Loucy (cell line): ENCODE results near the gene TMEM53.

Experiments used
- H2AFZ ChIP-seq: fragments of 200-600 bp; sonication (generic); 2 replicates; pipeline ENCODE4 v1.6.0; 2016; ENCODE audit warnings: antibody characterized with exemption, mild to moderate bottlenecking, low read length, moderate library complexity
- H3F3A ChIP-seq: fragments of 200-600 bp; 2 replicates; pipeline ENCODE4 v1.6.0; 2016; ENCODE audit warnings: antibody characterized with exemption, low read depth, mild to moderate bottlenecking
- H3K27me3 ChIP-seq: fragments of 200-600 bp; sonication (generic); 2 replicates; pipeline ENCODE4 v1.6.1; 2014; ENCODE audit warnings: low read length, mild to moderate bottlenecking; ENCODE audit not compliant: insufficient read depth, poor library complexity, severe bottlenecking
- H3K36me3 ChIP-seq: fragments of 200-600 bp; sonication (generic); 2 replicates; pipeline ENCODE4 v1.6.1; 2016; ENCODE audit warnings: low read length; ENCODE audit not compliant: insufficient read depth
- H3K4me1 ChIP-seq: fragments of 200-600 bp; sonication (generic); 2 replicates; pipeline ENCODE4 v1.5.1; 2014; ENCODE audit warnings: low read length, mild to moderate bottlenecking; ENCODE audit not compliant: insufficient read depth, poor library complexity, severe bottlenecking
- H3K4me2 ChIP-seq: fragments of 200-600 bp; sonication (generic); 2 replicates; pipeline ENCODE4 v1.6.0; 2014; ENCODE audit warnings: antibody characterized with exemption, low read length, low read depth, mild to moderate bottlenecking; ENCODE audit not compliant: poor library complexity, severe bottlenecking
- H3K4me3 ChIP-seq: fragments of 200-600 bp; sonication (generic); 2 replicates; pipeline ENCODE4 v1.5.1; 2014; ENCODE audit warnings: low read length, mild to moderate bottlenecking, mixed read lengths; ENCODE audit not compliant: poor library complexity, severe bottlenecking
- H3K79me2 ChIP-seq: fragments of 200-600 bp; sonication (generic); 2 replicates; pipeline ENCODE4 v1.6.1; 2014; ENCODE audit warnings: low read length; ENCODE audit not compliant: insufficient read depth
- H3K9ac ChIP-seq: fragments of 200-600 bp; sonication (generic); 2 replicates; pipeline ENCODE4 v1.6.0; 2014; ENCODE audit warnings: mild to moderate bottlenecking, low read depth, low read length, moderate library complexity; ENCODE audit not compliant: poor library complexity, severe bottlenecking
- H3K9me2 ChIP-seq: fragments of 200-600 bp; sonication (generic); replicated peaks from 2 replicates; pipeline ENCODE4 v1.6.1; 2016; ENCODE audit warnings: low read depth, low read length, mixed read lengths
- H3K9me3 ChIP-seq: fragments of 200-600 bp; sonication (generic); 2 replicates; pipeline ENCODE4 v1.6.1; 2014; ENCODE audit warnings: mild to moderate bottlenecking, antibody characterized with exemption, low read length, low read depth; ENCODE audit not compliant: insufficient read depth
- H4K20me1 ChIP-seq: fragments of 200-600 bp; sonication (generic); 2 replicates; pipeline ENCODE4 v1.6.0; 2014; ENCODE audit warnings: antibody characterized with exemption, low read length, mild to moderate bottlenecking; ENCODE audit not compliant: insufficient read depth, poor library complexity, severe bottlenecking
- EZH2phosphoT487 ChIP-seq: fragments of 200-600 bp; IDR thresholded peaks from 2 replicates; pipeline ENCODE4 v1.6.1; 2018; ENCODE audit warnings: antibody characterized with exemption, mild to moderate bottlenecking, moderate library complexity, borderline replicate concordance
- TF ChIP-seq, protein P1 (sequence below): fragments of 200-600 bp; sonication (generic); conservative IDR thresholded peaks from 2 replicates; pipeline ENCODE4 v1.5.1; 2014; ENCODE audit warnings: mild to moderate bottlenecking, antibody characterized with exemption, low read length

The TMEM53 gene

DNA sequence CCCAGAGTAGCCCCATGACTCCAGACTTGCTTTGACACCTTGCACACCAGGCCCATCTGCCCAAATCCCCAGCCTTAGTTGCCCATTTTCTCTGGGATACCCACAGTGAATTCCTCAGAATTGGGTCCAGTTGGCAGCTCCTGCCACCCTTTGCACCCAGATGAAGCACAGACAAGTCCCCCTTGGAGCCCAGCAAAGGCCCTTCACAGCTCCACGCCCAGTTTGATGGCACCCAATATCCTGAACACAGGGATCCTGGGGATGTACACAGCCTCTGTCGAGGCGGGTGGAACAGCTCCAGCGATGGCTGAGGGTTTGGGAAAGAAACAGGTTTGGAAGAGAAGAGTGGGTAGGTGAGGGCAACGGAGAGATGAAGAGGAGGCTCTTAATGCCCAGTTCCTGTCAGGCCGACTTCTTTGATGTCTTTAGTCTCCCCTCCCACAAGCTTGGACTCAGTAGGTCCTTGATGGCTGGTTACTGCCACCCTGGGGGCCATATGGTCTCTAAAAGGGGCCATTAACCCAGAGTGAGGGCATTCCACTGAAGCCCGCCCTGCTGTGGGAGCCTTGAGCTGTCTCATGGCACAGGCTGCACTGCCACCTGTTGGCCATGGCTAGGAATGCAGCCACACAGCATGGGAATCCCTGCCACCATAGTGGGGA, 21.7 kb downstream of the TMEM53 start:
- Histone ChIP-seq H3K27me3 (no peaks in the 10 kb centered on the region), H2AFZ (no peak overlapping the region), H3K79me2 (no peaks in the 10 kb centered on the region), H3K4me2 (no peak overlapping the region), H3K9me3 (no peaks in the 10 kb centered on the region), H3F3A (0 out of 2 replicates have a peak, but pooled peaks cover 5% of the 10 kb centered on the region), H3K9ac (no peak overlapping the region), H3K4me3 (no peak overlapping the region), H3K4me1 (no peaks in the 10 kb centered on the region), H3K9me2 (no peaks in the 10 kb centered on the region), H4K20me1 (no peaks in the 10 kb centered on the region), H3K36me3 (peaks cover 48% of the 10 kb centered on the region; the same call in 1 of the 2 replicates)
- TF ChIP-seq, protein P1, sequence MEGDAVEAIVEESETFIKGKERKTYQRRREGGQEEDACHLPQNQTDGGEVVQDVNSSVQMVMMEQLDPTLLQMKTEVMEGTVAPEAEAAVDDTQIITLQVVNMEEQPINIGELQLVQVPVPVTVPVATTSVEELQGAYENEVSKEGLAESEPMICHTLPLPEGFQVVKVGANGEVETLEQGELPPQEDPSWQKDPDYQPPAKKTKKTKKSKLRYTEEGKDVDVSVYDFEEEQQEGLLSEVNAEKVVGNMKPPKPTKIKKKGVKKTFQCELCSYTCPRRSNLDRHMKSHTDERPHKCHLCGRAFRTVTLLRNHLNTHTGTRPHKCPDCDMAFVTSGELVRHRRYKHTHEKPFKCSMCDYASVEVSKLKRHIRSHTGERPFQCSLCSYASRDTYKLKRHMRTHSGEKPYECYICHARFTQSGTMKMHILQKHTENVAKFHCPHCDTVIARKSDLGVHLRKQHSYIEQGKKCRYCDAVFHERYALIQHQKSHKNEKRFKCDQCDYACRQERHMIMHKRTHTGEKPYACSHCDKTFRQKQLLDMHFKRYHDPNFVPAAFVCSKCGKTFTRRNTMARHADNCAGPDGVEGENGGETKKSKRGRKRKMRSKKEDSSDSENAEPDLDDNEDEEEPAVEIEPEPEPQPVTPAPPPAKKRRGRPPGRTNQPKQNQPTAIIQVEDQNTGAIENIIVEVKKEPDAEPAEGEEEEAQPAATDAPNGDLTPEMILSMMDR = peak; percentile 95
- TF ChIP-seq EZH2phosphoT487 = no peak

DNA sequence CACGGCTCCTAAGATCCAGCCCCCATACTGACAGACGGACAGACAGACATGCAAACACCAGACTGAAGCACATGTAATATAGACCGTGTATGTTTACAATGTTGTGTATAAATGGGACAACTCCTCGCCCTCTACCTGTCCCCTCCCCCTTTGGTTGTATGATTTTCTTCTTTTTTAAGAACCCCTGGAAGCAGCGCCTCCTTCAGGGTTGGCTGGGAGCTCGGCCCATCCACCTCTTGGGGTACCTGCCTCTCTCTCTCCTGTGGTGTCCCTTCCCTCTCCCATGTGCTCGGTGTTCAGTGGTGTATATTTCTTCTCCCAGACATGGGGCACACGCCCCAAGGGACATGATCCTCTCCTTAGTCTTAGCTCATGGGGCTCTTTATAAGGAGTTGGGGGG, 23.2 kb downstream of the TMEM53 start:
- TF ChIP-seq EZH2phosphoT487 = no peak
- TF ChIP-seq, protein P1 = no peak
- no peaks in the 10 kb centered on the region for H4K20me1 ChIP-seq
- H3K9me2 ChIP-seq = no peaks in the 10 kb centered on the region
- no peak overlapping the region for H3K9ac ChIP-seq
- no peak overlapping the region for H3K4me2 ChIP-seq
- H3K27me3 ChIP-seq = no peaks in the 10 kb centered on the region
- H3K36me3 ChIP-seq = peaks cover 63% of the 10 kb centered on the region; the same call in 1 of the 2 replicates
- H3K79me2 ChIP-seq = no peaks in the 10 kb centered on the region
- no peaks in the 10 kb centered on the region for H3K9me3 ChIP-seq
- no peaks in the 10 kb centered on the region for H3K4me1 ChIP-seq
- H2AFZ ChIP-seq = no peak overlapping the region
- H3K4me3 ChIP-seq = no peak overlapping the region
- 0 out of 2 replicates have a peak, but pooled peaks cover 5% of the 10 kb centered on the region for H3F3A ChIP-seq

DNA sequence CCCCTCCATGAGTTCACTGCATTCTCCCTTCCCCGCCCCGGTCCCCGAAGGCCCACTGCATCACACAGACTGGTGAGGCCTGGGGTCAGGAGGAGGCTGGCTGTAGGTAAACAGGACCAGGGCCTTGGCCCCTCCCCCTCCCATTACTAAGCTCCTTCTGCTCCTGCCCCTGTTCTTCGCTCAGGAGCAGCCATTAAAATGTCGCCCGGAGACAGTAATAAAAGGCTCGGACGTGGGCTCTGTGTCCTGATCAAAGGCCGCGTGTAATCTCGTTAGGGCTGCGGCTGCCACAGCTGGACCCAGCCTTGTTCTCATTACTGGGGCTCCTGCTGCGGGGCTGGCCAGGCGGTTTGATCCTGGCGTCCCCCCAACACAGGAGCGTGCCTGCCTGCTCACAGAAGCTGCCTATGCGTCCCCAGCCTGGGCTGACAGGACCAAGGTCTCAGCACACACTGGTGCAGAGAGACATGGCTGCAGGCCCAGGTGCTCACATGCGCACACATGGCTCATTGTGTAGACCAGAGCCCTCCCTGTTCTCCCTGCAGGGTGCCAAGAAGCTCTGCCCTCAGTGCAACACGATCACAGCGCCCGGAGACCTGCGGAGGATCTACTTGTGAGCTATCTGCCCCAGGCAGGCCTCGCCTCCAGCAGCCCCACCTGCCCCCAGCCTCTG, 24.0 kb downstream of the TMEM53 start:
- Histone ChIP-seq H3K27me3 (no peaks in the 10 kb centered on the region), H3K79me2 (no peaks in the 10 kb centered on the region), H2AFZ (no peak overlapping the region), H3K9me3 (no peaks in the 10 kb centered on the region), H4K20me1 (no peaks in the 10 kb centered on the region), H3K9me2 (no peaks in the 10 kb centered on the region), H3K9ac (no peak overlapping the region), H3K36me3 (peaks cover 71% of the 10 kb centered on the region; the same call in 1 of the 2 replicates), H3K4me2 (no peak overlapping the region), H3K4me1 (no peaks in the 10 kb centered on the region), H3K4me3 (no peak overlapping the region), H3F3A (0 out of 2 replicates have a peak, but pooled peaks cover 5% of the 10 kb centered on the region)
- TF ChIP-seq, protein P1 = no peak
- TF ChIP-seq EZH2phosphoT487 = no peak
